Stimulated activated CD4-positive, alpha-beta T cell treated with anti-CD3 and anti-CD28 coated beads, Interleukin-12 subunit alpha, Interleukin-12 subunit beta, amount 100 ng/mL, for 4 hours (primary cell): ENCODE data around the gene NME7.
"Not testable (repeated sequence)": the region's sequence is repeated elsewhere in the genome, so short reads cannot be mapped to it uniquely, and the experiment has no call there.

Source experiments
- DNase-seq: peaks from one replicate; pipeline ENCODE4 v3.0.0-alpha.2; 2020

Gene NME7

GRCh38 chr1:169212088-169212487, 155.5 kb downstream of the NME7 start:
- no peak for DNase-seq

- no peak for DNase-seq
Observed at GRCh38 chr1:169207797-169208520, 159.6 kb downstream of the NME7 start.

GRCh38 chr1:169204157-169204556, 163.4 kb downstream of the NME7 start:
- DNase-seq, result no peak

- DNase-seq, result no peak
Observed at GRCh38 chr1:169202791-169203665, 164.6 kb downstream of the NME7 start.

GRCh38 chr1:169201084-169201619, 166.4 kb downstream of the NME7 start:
- no peak for DNase-seq

- DNase-seq, result no peak
Observed at GRCh38 chr1:169200319-169200718, 167.3 kb downstream of the NME7 start.

- DNase-seq, result no peak
Observed at GRCh38 chr1:169196581-169196980, 171.0 kb downstream of the NME7 start.

GRCh38 chr1:169196161-169196560, 171.4 kb downstream of the NME7 start:
- DNase-seq, result no peak

GRCh38 chr1:169193191-169193850, 174.3 kb downstream of the NME7 start:
- no peak for DNase-seq

GRCh38 chr1:169186106-169186505, 181.5 kb downstream of the NME7 start:
- DNase-seq, result no peak

GRCh38 chr1:169184812-169185211, 182.8 kb downstream of the NME7 start:
- no peak for DNase-seq

- DNase-seq, result no peak
Observed at GRCh38 chr1:169180174-169180573, 187.4 kb downstream of the NME7 start.

- DNase-seq, result not testable (repeated sequence)
Observed at GRCh38 chr1:169179431-169179830, 188.2 kb downstream of the NME7 start.

- no peak for DNase-seq
Observed at GRCh38 chr1:169175461-169175860, 192.1 kb downstream of the NME7 start.

- DNase-seq, result no peak
Observed at GRCh38 chr1:169163059-169163458, 204.5 kb downstream of the NME7 start.

GRCh38 chr1:169161496-169162194, 206.0 kb downstream of the NME7 start:
- DNase-seq, result no peak

- no peak for DNase-seq
Observed at GRCh38 chr1:169160845-169161495, 206.6 kb downstream of the NME7 start.

GRCh38 chr1:169156580-169156979, 211.0 kb downstream of the NME7 start:
- no peak for DNase-seq

GRCh38 chr1:169155675-169156074, 211.9 kb downstream of the NME7 start:
- no peak for DNase-seq

GRCh38 chr1:169151338-169151837, 216.2 kb downstream of the NME7 start:
- DNase-seq, result no peak

GRCh38 chr1:169150641-169151337, 216.8 kb downstream of the NME7 start:
- no peak for DNase-seq
